Coronary artery (tissue), 2 donors: ENCODE measurements around the gene MICAL2.
A peak's percentile ranks its signal among the peaks of the same experiment; 100 is the strongest.

Source experiments
- DNase-seq: peaks from one replicate; pipeline ENCODE4 v3.0.0-alpha.2; 2017; ENCODE audit warnings: low spot score
- H3K27ac ChIP-seq, 2 donors: fragments of 200-600 bp; sonication (generic); one replicate each; pipeline ENCODE4 v1.5.1; 2016 to 2019
- H3K4me3 ChIP-seq: fragments of 200-600 bp; sonication (generic); 2 replicates; pipeline ENCODE4 v1.5.1; 2016; ENCODE audit warnings: mild to moderate bottlenecking, moderate library complexity
- CTCF ChIP-seq: fragments of 200-600 bp; sonication (generic); IDR thresholded peaks from one replicate; pipeline ENCODE4 v1.5.1; 2019; ENCODE audit warnings: antibody characterized with exemption

The MICAL2 gene

GRCh38 chr11:12176410-12176809, 66.0 kb downstream of the MICAL2 start:
- TF ChIP-seq CTCF, result no peak
- no peak for DNase-seq
- Histone ChIP-seq H3K4me3 (no peak overlapping the region), H3K27ac (peak overlapping the region in 1 of 2 donors; percentile 65)

- peak; percentile 36 for DNase-seq
- TF ChIP-seq CTCF, result no peak
- H3K27ac ChIP-seq, result peak overlapping the region; percentile 75 to 79
- H3K4me3 ChIP-seq, result no peak overlapping the region
These were observed 67.4 kb downstream of the MICAL2 start for GRCh38 chr11:12177739-12178338.

GRCh38 chr11:12179019-12179418, 68.6 kb downstream of the MICAL2 start:
- Histone ChIP-seq H3K4me3 (peak overlapping the region; percentile 4), H3K27ac (peak overlapping the region; percentile 79 to 89)
- DNase-seq, result no peak
- TF ChIP-seq CTCF, result no peak

GRCh38 chr11:12179531-12179930, 69.1 kb downstream of the MICAL2 start:
- TF ChIP-seq CTCF, result no peak
- no peak for DNase-seq
- peak overlapping the region; percentile 79 to 89 for H3K27ac ChIP-seq
- peak overlapping the region; percentile 4 for H3K4me3 ChIP-seq

GRCh38 chr11:12180257-12181205, 70.1 kb downstream of the MICAL2 start:
- Histone ChIP-seq H3K27ac (peak overlapping the region; percentile 79 to 89), H3K4me3 (no peak overlapping the region)
- no peak for TF ChIP-seq CTCF
- peak; percentile 68 for DNase-seq

- H3K4me3 ChIP-seq, result peak overlapping the region; percentile 9
- H3K27ac ChIP-seq, result peak overlapping the region; percentile 73 to 86
- no peak for TF ChIP-seq CTCF
- peak; percentile 11 for DNase-seq
These were observed 71.9 kb downstream of the MICAL2 start for GRCh38 chr11:12182302-12182675.
